Tibial nerve (tissue), 4 donors: ENCODE measurements around the gene PRKCE.

Experiments
- CTCF ChIP-seq, 5 experiments: fragments of 200-600 bp in 3 of 5; fragments of 450-650 bp in 2 of 5; sonication (generic) in 3 of 5; IDR thresholded peaks; one replicate each; pipeline ENCODE4 v1.5.1; 2016 to 2019; ENCODE audit warnings: antibody characterized with exemption in 5 of 5, mild to moderate bottlenecking in 3 of 5, moderate library complexity in 2 of 5
- EP300 ChIP-seq, 2 donors: sonication (generic); formaldehyde crosslinking; IDR thresholded peaks; one replicate each; pipeline ENCODE4 v1.6.1; 2017; ENCODE audit warnings: antibody characterized with exemption in 2 of 2, mild to moderate bottlenecking in 1 of 2

GRCh38 chr2:45723857-45724256 lies 72.4 kb downstream of the PRKCE start:
- TF ChIP-seq CTCF (IDR thresholded peaks at IDR 0.05): no peak
- no peak for TF ChIP-seq EP300 (IDR thresholded peaks at IDR 0.05)
